ENCODE data around the gene BPIFB3. TPM values are rescaled to one million over a fixed set of nuclear protein-coding genes. Genes with fewer than 3 reads are reported as not detected.

The BPIFB3 gene
- total RNA-seq, 1 donor from 2014 or later = not detected

- Histone ChIP-seq H3K4me3 (no peak overlapping the region), H3K4me1 (no peaks in the 10 kb centered on the region), H3K9me3 (no peaks in the 10 kb centered on the region), H3K27me3 (no peaks in the 10 kb centered on the region), H3K36me3 (no peaks in the 10 kb centered on the region), H3K27ac (no peak overlapping the region)
- intact Hi-C loops (cut with DNase I) = no loop called here
- TF ChIP-seq POLR2A (IDR thresholded peaks at IDR 0.05) = no peak
- no peak for TF ChIP-seq POLR2AphosphoS5 (IDR thresholded peaks at IDR 0.05; ENCODE audit: insufficient read depth in 1 of 2, low read depth in 1 of 2)
- no peak for TF ChIP-seq CTCF (IDR thresholded peaks at IDR 0.05)
- DNase-seq (ENCODE audit: extremely low spot score in 2 of 2) = no peak
Observed at GRCh38 chr20:33017542-33017941, 36.2 kb upstream of the BPIFB3 start.

- TF ChIP-seq CTCF (IDR thresholded peaks at IDR 0.05) (no peak), POLR2A (IDR thresholded peaks at IDR 0.05) (no peak), POLR2AphosphoS5 (IDR thresholded peaks at IDR 0.05; ENCODE audit: insufficient read depth in 1 of 2, low read depth in 1 of 2) (no peak)
- no peak for DNase-seq (ENCODE audit: extremely low spot score in 2 of 2)
- Histone ChIP-seq H3K36me3 (no peaks in the 10 kb centered on the region), H3K4me1 (no peaks in the 10 kb centered on the region), H3K27ac (no peak overlapping the region), H3K27me3 (no peaks in the 10 kb centered on the region), H3K4me3 (no peak overlapping the region), H3K9me3 (no peaks in the 10 kb centered on the region)
- intact Hi-C loops (cut with DNase I) = no loop called here
Observed at GRCh38 chr20:33018169-33018931, 35.4 kb upstream of the BPIFB3 start.

GRCh38 chr20:33019465-33020277 is 34.0 kb upstream of the BPIFB3 start:
- Histone ChIP-seq H3K27me3 (no peaks in the 10 kb centered on the region), H3K4me3 (no peak overlapping the region), H3K4me1 (no peaks in the 10 kb centered on the region), H3K27ac (no peak overlapping the region), H3K9me3 (no peaks in the 10 kb centered on the region), H3K36me3 (no peaks in the 10 kb centered on the region)
- intact Hi-C loops (cut with DNase I) = no loop called here
- TF ChIP-seq POLR2A (IDR thresholded peaks at IDR 0.05) = no peak
- TF ChIP-seq CTCF (IDR thresholded peaks at IDR 0.05) = no peak
- no peak for TF ChIP-seq POLR2AphosphoS5 (IDR thresholded peaks at IDR 0.05; ENCODE audit: insufficient read depth in 1 of 2, low read depth in 1 of 2)
- no peak for DNase-seq (ENCODE audit: extremely low spot score in 2 of 2)

- Histone ChIP-seq H3K36me3 (no peaks in the 10 kb centered on the region), H3K4me1 (no peaks in the 10 kb centered on the region), H3K9me3 (no peaks in the 10 kb centered on the region), H3K4me3 (no peak overlapping the region), H3K27ac (no peak overlapping the region), H3K27me3 (no peaks in the 10 kb centered on the region)
- intact Hi-C loops (cut with DNase I) = no loop called here
- TF ChIP-seq POLR2AphosphoS5 (IDR thresholded peaks at IDR 0.05; ENCODE audit: insufficient read depth in 1 of 2, low read depth in 1 of 2) (no peak), CTCF (IDR thresholded peaks at IDR 0.05) (no peak), POLR2A (IDR thresholded peaks at IDR 0.05) (no peak)
- no peak for DNase-seq (ENCODE audit: extremely low spot score in 2 of 2)
Observed at GRCh38 chr20:33020278-33021161, 33.2 kb upstream of the BPIFB3 start.

Data from vagina (tissue), 2 donors.